ENCODE measurements around the gene MED29.
"Not testable (repeated sequence)": the region's sequence is repeated elsewhere in the genome, so short reads cannot be mapped to it uniquely, and the experiment has no call there.

The MED29 gene

GRCh38 chr19:39370735-39371134, 20.4 kb upstream of the MED29 start:
- DNase-seq (ENCODE audit: low read depth in 1 of 2, low spot score in 1 of 2): no peak

- DNase-seq (ENCODE audit: low read depth in 1 of 2, low spot score in 1 of 2): no peak
These were observed 19.0 kb upstream of the MED29 start for GRCh38 chr19:39372047-39372802.

GRCh38 chr19:39372941-39373340, 18.2 kb upstream of the MED29 start:
- no peak for DNase-seq (ENCODE audit: low read depth in 1 of 2, low spot score in 1 of 2)

GRCh38 chr19:39375929-39376328, 15.2 kb upstream of the MED29 start:
- no peak for DNase-seq (ENCODE audit: low read depth in 1 of 2, low spot score in 1 of 2)

- DNase-seq (ENCODE audit: low read depth in 1 of 2, low spot score in 1 of 2): no peak
These were observed 13.5 kb upstream of the MED29 start for GRCh38 chr19:39377373-39378362.

GRCh38 chr19:39379366-39379765, 11.8 kb upstream of the MED29 start:
- not testable (repeated sequence) for DNase-seq (ENCODE audit: low read depth in 1 of 2, low spot score in 1 of 2)

- DNase-seq (ENCODE audit: low read depth in 1 of 2, low spot score in 1 of 2): no peak
These were observed 11.2 kb upstream of the MED29 start for GRCh38 chr19:39379865-39380396.

- no peak for DNase-seq (ENCODE audit: low read depth in 1 of 2, low spot score in 1 of 2)
These were observed 10.4 kb upstream of the MED29 start for GRCh38 chr19:39380521-39381502.

- DNase-seq (ENCODE audit: low read depth in 1 of 2, low spot score in 1 of 2): no peak
These were observed 9.1 kb upstream of the MED29 start for GRCh38 chr19:39381910-39382611.

GRCh38 chr19:39382991-39383828, 8.0 kb upstream of the MED29 start:
- no peak for DNase-seq (ENCODE audit: low read depth in 1 of 2, low spot score in 1 of 2)

GRCh38 chr19:39384839-39385568, 6.2 kb upstream of the MED29 start:
- no peak for DNase-seq (ENCODE audit: low read depth in 1 of 2, low spot score in 1 of 2)

GRCh38 chr19:39385629-39386411, 5.4 kb upstream of the MED29 start:
- DNase-seq (ENCODE audit: low read depth in 1 of 2, low spot score in 1 of 2): no peak

- no peak for DNase-seq (ENCODE audit: low read depth in 1 of 2, low spot score in 1 of 2)
These were observed 4.6 kb upstream of the MED29 start for GRCh38 chr19:39386557-39386956.

- DNase-seq (ENCODE audit: low read depth in 1 of 2, low spot score in 1 of 2): no peak
These were observed 2.5 kb upstream of the MED29 start for GRCh38 chr19:39388657-39389056.

GRCh38 chr19:39389631-39390414, 1.4 kb upstream of the MED29 start:
- no peak for DNase-seq (ENCODE audit: low read depth in 1 of 2, low spot score in 1 of 2)

GRCh38 chr19:39390451-39390750, 777 bp upstream of the MED29 start:
- DNase-seq (ENCODE audit: low read depth in 1 of 2, low spot score in 1 of 2): no peak
